ENCODE results near the gene SLC22A13.
"Not testable (repeated sequence)": the region's sequence is repeated elsewhere in the genome, so short reads cannot be mapped to it uniquely, and the experiment has no call there.

SLC22A13 gene, protein sequence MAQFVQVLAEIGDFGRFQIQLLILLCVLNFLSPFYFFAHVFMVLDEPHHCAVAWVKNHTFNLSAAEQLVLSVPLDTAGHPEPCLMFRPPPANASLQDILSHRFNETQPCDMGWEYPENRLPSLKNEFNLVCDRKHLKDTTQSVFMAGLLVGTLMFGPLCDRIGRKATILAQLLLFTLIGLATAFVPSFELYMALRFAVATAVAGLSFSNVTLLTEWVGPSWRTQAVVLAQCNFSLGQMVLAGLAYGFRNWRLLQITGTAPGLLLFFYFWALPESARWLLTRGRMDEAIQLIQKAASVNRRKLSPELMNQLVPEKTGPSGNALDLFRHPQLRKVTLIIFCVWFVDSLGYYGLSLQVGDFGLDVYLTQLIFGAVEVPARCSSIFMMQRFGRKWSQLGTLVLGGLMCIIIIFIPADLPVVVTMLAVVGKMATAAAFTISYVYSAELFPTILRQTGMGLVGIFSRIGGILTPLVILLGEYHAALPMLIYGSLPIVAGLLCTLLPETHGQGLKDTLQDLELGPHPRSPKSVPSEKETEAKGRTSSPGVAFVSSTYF

DNA sequence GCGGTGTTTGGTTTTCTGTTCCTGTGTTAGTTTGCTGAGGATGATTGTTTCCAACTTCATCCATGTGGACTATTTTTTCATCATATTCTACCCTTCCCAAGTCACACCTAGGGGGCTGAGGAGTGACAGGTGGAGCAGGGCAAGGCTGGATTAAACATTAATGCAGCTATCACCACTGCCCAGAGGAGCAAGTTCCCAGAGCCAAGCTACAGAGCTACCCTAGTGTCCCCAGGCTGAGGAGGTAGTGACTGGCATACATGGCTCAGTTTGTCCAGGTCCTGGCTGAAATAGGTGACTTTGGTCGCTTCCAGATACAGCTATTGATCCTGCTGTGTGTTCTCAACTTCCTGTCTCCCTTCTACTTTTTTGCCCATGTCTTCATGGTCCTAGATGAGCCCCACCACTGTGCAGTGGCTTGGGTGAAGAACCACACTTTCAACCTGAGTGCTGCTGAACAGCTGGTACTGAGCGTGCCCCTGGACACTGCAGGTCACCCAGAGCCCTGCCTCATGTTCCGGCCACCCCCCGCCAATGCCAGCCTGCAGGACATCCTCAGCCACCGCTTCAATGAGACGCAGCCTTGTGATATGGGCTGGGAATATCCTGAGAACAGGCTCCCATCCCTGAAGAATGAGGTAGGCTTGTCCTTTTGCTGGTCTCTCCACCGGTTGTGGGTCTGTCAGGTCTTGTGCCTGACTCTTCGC lies at the start of gene SLC22A13:
SLC22A13 (plus strand) TSS at position 209 of the 704 bp plus-strand sequence; CDS start at position 258, 49 bp downstream.
- FAIRE-seq, result no peak

DNA sequence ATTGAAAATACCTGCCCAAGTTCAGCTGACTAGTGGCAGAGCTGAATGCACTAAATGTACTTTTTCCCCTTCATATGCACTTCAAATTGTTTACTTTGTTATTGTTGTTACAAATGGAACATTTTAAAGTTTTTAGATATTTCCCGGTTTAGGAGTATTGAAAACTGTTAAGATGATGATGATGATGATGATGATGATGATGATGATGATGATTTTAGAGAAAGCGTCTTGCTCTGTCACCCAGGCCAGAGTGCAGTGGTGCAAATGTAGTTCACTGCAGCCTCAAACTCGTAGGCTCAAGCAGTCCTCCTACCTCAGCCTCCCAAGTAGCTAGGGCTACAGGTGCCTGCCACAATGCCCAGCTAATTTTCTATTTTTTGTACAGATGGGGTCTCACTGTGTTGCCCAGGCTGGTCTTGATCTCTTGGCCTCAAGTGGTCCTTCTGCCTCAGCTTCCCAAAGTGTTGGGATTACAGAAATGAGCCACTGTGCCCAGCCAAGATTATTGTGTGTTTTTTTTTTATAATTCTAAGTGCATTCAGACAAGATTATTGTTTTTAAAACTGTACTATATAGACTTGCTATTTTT lies 45.9 kb upstream of the SLC22A13 start:
- FAIRE-seq, result no peak

DNA sequence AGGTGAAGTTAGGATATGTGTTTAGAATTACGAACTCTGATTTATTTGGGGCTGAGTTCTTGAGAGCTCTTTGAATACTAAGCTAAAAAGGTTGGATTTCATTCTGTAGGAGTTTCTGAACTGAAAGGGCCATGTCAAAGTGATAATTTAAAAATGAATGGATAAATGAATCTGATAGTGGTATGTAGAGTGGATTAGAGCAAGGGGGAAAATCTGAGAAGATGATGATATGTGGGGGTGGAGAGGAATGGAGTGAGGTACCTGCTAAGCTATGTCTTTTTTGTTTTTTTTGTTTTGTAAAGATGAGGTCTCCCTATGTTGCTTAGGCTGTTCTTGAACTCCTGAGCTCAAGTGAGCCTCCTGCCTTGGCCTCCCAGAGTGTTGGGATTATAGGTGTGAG lies 44.6 kb upstream of the SLC22A13 start:
- no peak for FAIRE-seq

DNA sequence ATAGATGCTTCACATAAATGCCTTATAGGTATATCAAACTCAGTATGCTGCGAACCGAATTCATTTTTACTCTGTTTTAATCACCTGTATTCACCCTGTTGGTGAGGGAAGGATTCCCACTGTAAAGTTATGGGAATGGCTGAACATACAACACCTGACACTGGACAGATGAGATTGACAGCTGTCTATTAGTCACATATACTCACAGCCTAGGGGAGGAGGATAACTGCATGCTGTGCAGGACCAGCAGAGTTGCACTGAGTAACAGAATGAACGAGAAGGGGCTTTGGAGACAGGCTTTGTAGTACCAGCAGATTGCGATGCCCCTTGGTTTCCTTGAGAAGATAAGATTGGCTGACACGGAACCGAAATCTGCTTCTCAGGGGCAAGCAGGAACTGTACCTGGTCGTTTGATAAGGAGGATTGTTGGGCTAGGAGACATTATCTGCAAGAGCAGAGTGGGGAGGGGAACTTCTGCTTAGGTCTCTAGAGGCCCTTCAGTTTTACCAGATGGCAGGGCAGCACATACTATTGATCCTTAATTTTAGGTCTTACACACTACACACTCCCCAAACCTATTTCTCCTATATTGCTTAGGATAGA lies 43.5 kb upstream of the SLC22A13 start:
- no peak for FAIRE-seq

DNA sequence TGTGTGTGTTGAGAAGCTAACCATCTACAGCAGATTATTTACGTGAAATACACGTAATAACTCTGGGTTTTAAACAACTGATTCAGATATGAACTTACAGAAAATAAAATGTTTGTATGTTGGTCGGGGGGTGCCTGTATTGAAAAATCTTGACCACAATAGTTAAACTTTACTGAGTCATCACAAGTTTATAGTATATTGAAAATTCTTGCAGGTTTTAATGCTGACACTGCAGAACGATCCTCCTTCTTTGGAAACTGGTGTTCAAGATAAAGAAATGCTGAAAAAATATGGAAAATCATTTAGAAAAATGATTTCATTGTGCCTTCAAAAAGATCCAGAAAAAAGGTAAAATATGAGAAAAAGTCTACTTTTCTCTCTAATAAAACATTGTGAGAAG lies 41.3 kb upstream of the SLC22A13 start:
- FAIRE-seq, result no peak

DNA sequence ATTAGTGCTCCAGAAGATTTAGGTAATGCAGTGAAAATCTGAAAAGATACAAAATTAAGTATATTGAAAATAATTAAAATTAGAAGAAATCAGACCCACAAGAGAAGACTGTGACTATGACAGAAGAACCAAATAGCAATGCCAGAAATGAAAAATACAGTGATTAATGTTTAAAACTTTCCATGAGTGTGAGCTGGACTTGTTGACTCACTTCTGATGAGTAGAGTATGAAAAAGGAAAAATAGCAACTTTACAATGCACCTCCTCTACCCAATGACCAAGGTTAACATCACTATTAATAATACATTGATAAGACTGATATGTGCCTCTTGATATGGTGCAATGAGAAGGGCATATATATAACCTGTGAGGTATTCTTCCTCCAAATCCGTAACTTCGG lies 39.3 kb upstream of the SLC22A13 start:
- no peak for FAIRE-seq

DNA sequence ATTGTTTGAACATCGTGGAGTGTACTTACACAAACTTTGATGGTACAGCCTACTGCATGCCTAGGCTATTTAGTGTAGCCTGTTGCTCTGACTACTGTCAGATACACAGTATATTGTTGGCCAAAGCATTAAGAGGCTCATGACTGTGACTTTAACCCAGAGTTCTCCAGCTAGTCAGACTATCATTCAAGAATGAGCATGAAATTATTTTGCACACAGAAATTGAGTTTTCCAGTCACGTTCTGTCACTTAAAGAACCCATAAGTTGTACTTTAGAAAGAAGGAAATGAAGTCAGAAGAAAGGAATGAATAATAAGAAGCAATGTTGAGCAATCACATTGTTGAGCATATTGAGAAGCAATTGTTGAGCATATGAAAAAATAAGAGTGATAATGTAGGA lies 37.6 kb upstream of the SLC22A13 start:
- FAIRE-seq, result no peak

DNA sequence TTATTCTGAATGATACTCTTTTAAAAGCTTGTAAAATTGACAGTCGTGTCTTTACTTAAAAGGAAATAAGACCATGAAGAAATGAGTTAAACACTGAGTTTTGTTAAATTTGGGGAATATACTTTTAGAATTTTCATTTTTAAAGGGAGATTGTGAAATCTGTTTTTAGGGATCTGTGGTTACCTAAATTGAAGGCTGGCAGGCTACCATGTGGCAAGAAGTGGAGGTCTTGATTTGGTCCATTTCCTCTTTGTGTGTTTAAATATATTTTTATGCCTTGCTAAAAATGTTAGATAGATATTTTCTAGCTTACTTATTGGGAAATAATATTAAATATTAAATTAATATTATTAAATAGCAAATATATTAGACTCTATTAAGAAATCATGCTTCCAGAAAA lies 36.6 kb upstream of the SLC22A13 start:
- no peak for FAIRE-seq

DNA sequence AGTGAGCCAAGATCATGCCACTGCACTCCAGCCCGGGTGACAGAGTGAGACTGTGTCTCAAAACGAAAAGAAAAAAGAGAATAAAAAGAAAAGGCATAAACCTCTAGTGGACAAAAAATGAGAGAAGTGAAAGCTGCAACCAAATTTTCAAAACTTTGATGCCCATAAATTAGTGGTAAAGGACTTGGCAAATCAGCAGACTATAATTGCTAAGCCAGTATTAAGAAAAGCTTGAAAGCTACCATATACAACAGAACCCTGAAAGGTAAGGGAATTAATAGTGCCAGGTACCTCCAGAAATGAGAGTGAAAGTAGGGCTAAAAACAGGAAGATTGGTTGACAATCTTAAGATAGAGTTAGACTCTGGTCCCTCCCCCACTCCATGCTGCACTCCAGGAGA lies 32.9 kb upstream of the SLC22A13 start:
- no peak for FAIRE-seq

DNA sequence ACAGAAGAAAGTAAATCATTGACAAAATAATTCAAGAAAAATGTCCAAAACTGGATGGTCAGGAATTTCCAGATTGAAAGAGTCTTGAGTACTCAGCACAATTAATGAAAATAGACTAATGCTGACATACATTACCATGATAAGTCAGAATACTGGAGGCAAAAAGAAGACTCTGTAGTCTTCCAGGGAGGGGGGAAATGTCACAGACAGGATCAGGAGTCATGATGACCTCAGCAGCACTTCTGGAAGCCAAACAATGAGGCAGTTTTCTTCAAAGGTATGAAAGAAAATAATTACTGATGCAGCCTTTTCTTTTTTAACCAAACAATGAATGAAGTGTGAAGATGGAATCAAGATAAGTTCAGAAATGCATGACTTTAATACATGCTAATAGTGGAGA lies 30.1 kb upstream of the SLC22A13 start:
- FAIRE-seq, result no peak

DNA sequence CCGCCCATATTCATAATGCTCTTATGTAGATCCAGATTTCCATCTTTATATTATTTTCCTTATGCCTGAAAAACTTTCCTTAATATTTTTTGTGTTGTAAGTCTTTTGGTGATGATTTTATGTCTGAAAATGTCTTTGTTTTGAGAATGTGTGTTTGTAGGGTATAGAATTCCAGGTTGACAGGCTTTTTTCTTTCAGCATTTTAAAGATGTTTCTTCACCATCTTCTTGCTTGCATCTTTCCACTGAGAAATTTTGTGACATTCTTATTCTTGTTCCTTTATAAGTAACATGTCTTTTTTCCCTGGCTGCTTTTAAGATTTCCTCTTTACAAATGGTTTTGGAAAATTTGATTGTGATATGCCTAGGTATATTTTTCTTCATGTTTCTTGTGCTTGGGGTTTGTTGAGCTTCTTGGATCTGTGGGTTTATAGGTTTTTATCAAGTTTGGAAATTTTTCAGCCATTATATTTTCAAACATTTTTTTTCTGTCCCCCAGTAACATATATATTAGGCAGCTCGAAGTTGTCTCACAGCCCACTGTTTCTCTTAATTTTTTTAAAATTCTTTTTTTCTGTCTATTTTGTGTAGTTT lies 27.1 kb upstream of the SLC22A13 start:
- FAIRE-seq, result peak; percentile 19

DNA sequence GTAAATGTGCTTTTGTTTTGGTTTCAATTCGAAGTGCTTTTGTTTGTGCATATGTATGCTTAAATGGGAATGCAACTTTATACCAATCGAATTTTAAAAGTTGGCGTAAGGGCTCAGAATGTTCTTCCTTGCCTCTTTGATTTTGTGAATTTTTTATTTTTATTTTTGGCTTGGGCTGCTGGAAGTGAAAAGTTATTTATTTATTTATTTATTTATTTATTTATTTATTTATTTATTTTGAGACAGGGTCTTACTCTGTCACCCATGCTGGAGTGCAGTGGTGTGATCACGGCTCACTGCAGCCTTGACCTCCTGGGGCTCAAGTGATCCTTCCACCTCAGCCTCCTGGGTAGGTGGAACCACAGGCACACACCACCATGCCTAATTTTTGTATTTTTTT lies 22.8 kb upstream of the SLC22A13 start:
- not testable (repeated sequence) for FAIRE-seq

DNA sequence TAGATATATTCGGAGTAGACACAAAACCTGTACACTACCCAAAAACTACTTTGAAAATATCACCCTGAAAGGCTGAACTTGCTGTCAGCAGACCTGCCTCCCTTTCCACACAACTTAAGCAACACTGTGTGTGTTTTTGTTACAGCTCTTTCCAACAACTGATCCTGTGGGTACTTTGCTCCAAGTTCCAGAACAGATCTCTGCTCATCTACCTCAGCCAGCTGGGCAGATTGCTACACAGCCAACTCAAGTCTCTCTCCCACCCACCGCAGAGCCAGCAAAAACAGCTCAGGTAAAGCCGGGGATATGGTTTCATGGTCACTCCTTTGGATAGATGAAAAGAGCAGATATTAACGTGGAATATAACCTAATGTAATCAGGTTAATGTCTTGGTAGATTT lies 19.7 kb upstream of the SLC22A13 start:
- no peak for FAIRE-seq

DNA sequence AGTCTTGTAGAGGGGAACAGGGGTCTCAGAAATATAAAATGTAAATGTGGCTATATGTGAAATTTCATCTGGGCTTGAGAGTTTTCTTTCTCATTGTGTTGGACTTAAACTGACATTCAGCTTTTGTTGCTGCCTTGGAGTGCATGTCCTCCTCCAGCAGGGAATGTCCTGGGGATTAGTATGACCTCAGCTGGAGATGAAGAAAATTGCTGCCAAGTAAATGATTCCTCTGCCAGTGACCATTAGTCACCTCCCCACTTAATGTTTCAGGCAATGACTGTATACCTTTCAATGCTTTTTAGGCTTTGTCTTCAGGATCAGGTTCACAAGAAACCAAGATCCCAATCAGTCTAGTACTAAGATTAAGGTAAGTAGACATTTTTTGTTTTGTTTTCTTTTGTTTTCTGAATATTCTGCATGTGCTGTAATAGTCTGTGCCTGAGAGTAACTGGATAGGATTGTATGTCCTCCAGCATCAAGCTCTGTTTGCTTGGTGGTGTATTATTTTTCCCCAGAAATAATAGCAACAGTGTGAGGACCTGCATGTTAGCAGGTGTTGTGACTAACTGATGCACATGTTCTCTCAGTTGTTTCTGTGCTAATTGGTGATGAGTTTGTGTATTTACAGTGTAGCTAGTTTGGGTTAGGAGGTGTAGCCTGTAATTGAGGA lies 18.1 kb upstream of the SLC22A13 start:
- FAIRE-seq, result no peak

DNA sequence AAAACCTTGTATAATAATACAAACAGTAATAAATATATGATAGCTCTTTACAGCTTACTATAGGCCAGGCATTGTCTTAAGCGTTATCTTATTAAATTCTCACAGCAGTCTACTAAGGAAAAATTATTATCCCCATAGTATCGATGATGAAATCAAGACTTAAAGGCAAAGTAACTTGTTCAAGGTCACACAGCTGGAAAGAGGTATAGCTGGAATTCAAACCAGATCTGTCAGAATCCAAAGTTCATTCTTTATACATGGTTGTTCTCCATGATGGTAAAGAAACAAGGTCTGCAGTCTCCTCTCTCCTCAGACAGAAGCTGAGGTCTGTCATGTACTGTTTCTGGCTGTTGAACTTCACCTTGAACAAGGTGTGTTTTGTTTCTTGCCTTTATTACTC lies 15.4 kb upstream of the SLC22A13 start:
- no peak for FAIRE-seq

DNA sequence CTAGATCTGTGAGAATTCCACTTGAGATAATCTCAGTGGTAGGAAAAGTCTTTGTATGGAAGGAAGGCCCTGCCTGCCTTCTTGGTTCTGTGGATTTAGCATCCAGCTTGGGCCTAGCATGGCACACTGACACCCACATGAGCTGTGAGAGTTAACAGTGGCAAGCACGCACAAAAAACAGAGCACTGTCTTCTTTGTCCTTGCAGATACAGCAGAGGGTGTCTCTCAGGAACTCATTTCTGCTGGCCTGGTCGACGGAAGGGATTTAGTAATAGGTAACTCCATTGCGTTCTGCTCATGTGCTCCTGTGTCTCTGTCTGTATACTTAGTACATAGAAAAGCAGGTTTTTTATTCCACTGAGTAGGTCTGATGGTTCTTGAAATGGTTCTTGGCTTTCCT lies 14.4 kb upstream of the SLC22A13 start:
- no peak for FAIRE-seq

DNA sequence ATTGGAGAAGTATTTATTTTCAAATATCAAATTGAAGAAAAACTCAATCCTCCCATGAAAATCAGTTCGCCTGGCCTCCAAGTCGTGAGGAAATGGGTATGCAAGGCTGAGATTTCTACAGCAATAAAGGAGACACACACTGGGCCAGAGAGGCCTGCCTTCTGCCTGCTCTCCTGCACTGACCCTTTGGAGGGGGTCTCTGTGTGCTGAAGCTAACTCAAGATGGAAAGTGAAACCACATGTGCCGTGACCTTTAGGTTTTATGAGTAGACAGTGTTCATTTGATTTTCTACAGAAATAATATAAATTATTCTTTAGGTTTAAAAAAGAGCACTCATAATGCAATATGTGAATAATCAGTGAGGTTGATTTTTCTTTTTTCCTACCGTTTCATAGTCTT lies 11.9 kb upstream of the SLC22A13 start:
- FAIRE-seq, result no peak

DNA sequence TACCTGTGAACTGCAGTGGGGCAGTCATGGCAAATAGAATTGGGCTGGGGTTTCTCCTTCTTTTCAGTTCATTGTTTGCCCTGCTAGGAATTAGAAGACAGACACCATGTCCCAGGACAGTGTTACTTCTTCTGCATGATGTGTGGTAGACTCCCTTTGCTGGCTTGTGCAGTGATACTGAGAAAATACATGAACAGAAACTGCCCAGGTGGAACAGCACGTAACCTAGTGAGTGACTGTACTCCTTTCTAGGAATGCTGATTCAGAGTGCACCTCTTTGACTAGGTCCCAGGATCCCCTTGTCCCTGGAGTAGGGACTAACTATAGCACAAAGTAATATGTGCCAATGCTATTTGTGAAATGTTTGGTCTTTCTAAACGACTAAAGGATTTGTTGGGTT lies 10.7 kb upstream of the SLC22A13 start:
- FAIRE-seq, result no peak

DNA sequence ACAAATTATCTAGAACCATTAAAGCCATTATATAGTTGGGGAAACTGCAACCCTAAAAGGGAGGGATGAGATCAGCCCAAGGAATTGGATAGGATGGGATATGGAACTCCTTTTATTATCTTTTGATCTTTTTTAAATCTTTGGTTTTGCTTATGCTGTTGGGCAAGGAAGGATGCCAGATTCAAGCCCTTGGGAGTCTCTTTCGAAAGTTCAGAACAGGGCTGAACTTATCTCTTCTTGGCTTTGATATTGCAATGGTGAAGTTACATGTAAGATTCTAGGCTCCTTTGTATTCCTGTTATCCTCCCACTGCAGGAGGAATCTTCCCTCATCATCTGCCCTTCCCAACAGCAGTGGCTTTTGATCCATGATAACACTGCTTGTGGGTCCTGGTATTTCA lies 10.0 kb upstream of the SLC22A13 start:
- no peak for FAIRE-seq

DNA sequence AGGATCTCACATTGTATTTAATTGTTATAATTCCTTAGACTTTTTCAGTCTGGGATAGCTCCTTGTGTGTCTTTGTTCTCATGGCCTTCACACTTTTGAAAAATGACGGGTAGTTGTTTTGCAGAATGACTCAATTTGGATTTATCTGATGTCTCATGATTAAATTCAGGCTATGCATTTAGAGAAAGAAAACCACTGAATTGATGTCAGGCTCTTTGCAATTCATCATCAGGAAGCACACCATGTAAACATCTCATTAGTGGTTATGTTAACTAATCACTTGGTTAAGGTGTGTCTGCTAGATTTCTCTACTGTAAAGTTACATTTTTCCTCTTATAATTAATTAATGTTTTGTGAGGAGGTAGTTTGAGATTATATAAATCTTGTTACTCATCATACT lies 8.0 kb upstream of the SLC22A13 start:
- FAIRE-seq, result no peak

DNA sequence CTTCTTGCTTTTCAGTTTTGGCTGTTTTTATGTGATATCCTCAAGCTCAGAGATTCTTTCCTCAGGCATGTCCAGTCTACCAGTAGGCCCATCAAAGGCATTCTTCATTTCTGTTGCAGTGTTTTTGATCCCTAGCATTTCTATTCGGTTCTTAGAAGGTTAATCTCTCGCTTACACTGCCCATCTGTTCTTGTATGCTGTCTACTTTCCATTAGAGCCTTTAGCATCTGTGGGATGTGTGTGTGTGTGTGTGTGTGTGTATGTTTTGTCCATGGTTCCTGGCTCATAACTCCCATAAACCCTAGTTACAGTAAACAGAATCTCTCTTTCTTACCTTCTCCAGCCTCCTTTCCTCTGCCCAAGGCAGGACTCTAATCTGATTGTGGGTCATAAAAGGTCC lies 5.1 kb upstream of the SLC22A13 start:
- FAIRE-seq, result no peak

DNA sequence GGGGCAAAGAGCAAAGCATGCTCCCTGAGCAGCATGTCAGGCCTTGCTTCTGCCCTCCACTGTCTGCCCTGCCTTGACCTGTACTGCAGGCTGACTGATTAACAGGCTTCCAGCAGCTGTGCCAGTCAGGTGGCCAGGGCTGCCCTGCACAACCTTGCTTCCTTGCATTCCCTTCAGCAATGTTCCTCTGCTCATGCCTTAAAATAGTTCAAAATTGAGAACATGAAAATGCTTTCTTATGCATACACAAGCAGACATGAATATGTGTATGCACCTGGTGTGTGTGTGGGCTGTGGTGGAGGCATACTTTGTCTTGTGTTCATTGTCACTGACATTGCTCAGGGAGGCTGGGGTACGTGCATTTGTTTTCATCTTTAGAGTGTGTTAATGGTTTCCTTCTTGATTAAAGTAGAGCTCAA lies 1.2 kb upstream of the SLC22A13 start:
- FAIRE-seq, result no peak

Measured in A204.1 (cell line).